GM19351 (cell line): ENCODE data around the gene SCAF8.

Source experiments
- ATAC-seq: cut with Tn5 transposase; IDR thresholded peaks from one replicate; pipeline ENCODE4 v1.9.1; 2021; ENCODE audit warnings: mild to moderate bottlenecking, moderate library complexity; ENCODE audit not compliant: unreplicated experiment

Gene SCAF8

DNA sequence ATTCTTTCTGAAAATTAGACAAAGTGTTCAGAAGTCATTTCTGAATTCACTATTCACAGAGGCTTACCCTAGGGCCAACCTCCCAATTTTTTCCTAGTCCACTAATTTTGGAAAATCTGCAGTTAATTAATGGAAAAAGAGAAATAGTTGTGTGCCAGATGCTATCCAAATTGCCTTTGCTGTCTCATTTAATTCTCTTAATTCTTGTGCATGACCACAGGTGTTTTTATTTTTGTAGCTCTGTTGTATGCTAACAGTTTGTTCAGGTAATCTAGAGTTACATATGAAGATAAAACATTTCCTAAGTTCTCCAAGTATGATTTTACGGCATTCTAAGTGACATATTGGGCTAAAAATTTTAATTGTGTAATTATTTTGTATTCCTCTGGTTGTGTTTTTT, 96.8 kb downstream of the SCAF8 start:
- ATAC-seq, result no peak

- ATAC-seq, result no peak
Measured at GRCh38 chr6:154830771-154831170, 97.6 kb downstream of the SCAF8 start.

- ATAC-seq, result no peak
Measured at GRCh38 chr6:154835307-154835706, 102.1 kb downstream of the SCAF8 start.

DNA sequence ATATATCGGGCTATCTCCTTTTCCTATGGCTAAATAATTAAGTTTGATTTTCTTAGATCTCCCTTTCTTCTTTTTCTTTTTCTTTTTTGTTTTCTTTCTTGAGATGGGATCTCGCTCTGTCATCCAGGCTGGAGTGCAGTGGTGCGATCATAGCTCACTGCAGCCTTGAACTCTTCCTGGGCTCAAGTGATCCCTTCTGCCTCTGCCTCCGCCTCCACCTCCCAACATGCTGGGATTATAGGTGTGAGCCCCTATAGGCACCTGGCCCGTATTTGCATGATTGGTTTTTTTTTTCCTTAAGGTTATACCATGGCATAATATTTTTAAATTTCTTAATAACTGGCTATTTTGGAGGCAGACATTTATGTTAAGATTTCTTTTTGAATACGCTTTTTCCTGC, 106.3 kb downstream of the SCAF8 start:
- ATAC-seq, result no peak

- no peak for ATAC-seq
Measured at GRCh38 chr6:154840363-154840762, 107.1 kb downstream of the SCAF8 start.

GRCh38 chr6:154841109-154841508, 107.9 kb downstream of the SCAF8 start:
- ATAC-seq, result no peak

DNA sequence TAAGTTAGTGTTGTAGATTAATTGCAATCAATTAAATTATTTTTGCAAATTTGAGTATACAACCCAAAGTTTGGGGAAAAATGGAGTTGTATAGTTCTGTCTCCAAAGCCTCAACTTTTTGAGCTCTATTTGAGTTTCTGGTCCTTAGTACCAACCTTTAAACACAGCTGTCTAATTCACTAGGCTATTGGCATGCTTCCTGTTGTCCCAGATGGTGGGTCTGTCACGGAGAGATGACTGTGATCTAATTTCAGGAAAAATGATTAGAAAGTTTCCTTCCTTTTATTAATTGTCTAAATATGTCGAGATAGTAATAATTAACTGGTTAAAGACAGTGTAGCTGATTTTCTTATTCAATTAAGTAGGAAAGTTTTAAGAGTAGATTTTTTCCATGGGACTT, 109.6 kb downstream of the SCAF8 start:
- ATAC-seq, result no peak

DNA sequence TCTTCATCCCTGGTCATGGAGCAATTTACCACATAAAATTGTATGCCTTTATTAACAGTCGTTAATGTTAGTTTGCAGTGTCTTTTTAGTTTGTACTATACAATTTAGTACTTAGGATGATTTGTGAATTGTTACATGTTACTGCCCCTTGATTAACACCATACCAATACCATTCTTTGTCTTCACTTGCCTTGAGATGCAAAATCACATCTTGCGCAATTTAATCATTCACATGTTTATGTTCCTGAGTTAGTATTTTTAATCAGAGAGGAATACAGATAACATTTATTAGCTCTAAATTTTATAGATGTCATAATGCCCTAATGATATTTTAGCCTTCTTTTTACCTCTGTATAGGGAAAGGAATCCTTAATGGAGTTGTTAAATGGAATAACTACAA, 114.1 kb downstream of the SCAF8 start:
- ATAC-seq, result no peak

GRCh38 chr6:154848580-154848979, 115.4 kb downstream of the SCAF8 start:
- ATAC-seq, result no peak

GRCh38 chr6:154849475-154849874, 116.3 kb downstream of the SCAF8 start:
- ATAC-seq, result no peak

- ATAC-seq, result no peak
Measured at GRCh38 chr6:154852687-154853086, 119.5 kb downstream of the SCAF8 start.

DNA sequence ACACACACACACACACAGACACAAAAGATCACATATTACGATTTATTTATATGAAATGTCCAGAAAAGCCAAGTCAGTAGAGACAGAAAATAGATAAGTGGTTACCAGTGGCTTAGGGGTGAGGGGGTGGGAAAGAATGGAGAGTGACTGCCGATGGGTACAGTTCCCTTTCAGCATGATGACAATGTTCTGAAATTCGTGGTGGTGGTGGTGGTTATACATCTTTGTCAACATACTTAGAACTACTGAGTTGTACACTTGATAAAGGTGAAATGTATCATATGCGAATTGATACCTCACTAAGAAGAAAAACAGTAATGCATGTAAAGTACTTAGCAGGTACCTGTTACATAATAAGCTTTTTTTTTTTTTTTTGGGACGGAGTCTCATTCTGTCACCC, 124.3 kb downstream of the SCAF8 start:
- no peak for ATAC-seq

- ATAC-seq, result no peak
Measured at GRCh38 chr6:154861825-154862224, 128.6 kb downstream of the SCAF8 start.

GRCh38 chr6:154862536-154862935, 129.3 kb downstream of the SCAF8 start:
- ATAC-seq, result no peak

GRCh38 chr6:154864066-154864430, 130.8 kb downstream of the SCAF8 start:
- no peak for ATAC-seq

DNA sequence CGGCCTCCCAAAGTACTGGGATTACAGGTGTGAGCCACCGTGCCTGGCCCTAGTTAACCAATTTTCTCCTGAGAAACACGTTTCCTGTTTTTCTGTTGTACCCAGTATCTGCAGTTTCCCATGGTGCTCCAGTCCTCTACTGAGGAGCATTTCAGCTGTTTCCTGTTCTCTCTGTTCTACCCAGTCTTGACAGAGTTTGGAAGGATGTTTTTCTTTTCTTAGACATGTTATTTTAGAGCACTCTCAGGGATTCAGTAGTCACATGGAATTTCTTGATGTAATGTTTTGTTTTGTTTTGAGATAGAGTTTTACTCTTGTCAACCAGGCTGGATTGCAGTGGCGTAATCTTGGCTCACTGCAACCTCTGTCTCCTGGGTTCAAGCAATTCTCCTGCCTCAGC, 132.1 kb downstream of the SCAF8 start:
- no peak for ATAC-seq

GRCh38 chr6:154868143-154868594, 135.0 kb downstream of the SCAF8 start:
- ATAC-seq, result no peak

DNA sequence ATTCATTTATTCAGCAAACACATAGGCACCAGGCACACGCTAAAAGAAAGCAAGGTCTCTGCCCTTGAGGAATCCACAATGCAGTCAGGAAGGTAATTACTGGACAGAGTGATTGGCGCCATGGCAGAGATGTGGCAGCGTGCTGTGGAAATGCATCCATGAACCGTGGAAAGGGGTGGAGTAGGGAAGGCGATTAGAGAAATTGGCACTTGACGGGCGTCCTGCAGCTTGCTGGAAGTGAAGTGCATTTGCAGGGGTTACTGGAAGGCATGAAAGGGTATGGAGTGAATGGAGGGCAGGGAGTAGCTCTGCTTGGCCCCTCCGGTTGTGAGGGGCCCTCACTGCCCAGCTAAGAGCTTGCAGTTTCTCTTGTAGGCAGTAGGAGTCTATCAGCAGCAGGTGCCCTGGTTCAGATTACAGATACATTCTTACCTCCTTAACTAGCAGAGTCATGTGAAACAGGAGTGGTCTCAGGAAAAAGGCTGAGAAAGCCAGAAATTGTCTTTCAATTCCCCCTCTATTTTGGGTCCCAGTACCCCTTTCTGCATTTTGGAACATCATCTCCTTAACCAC, 139.4 kb downstream of the SCAF8 start:
- no peak for ATAC-seq

DNA sequence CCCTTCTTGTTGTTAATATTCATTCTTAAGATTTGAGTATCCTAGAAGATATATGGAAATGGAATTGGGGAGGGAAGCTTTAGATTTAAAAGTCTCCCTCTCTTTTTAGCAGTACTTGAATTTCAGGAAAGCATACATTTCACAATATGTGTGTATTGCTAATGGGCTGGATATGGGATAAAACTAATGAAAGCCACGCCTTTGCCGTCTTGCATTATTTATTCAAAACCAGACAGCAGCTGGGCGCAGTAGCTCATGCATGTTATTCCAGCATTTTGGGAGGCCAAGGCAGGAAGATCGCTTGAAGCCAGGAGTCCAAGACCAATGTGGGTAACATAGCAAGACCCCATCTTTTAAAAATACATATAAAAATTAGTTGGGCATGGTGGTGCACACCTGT, 140.3 kb downstream of the SCAF8 start:
- ATAC-seq, result no peak

GRCh38 chr6:154874773-154875592, 141.8 kb downstream of the SCAF8 start:
- no peak for ATAC-seq

GRCh38 chr6:154876486-154877280, 143.5 kb downstream of the SCAF8 start:
- ATAC-seq, result no peak
